HG02571 (cell line): ENCODE measurements around the gene SFT2D3.

ENCODE experiments used
- ATAC-seq: cut with Tn5 transposase; IDR thresholded peaks from one replicate; pipeline ENCODE4 v1.9.1; 2021; ENCODE audit warnings: mild to moderate bottlenecking, moderate library complexity; ENCODE audit not compliant: unreplicated experiment

Gene SFT2D3

DNA sequence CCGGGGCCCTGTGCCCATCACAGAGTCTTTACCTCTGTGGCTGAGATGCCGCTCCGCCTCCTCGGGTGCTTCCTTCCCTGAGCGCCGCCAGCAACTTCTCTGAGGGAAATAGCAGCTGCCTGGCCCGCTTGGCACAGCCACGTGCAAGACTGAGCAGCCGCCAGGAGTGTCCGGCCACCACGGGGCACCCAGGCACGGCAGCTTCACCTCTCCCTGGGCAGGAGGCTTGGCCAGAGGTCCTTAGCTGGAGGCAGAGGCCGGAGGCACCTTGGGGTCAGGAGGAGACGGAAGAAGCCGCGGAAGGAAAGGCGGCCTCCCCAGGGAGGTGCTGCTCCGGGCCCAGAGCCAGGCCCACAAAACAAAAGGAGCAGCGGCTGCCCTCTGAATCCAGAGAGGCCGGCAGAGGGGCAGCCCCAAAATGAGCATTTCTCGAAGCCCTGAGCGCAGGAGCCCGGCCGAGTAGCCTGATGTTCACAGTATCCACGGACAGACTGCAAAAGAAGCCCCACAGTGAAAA is 20.0 kb upstream of the SFT2D3 start:
- no peak for ATAC-seq

DNA sequence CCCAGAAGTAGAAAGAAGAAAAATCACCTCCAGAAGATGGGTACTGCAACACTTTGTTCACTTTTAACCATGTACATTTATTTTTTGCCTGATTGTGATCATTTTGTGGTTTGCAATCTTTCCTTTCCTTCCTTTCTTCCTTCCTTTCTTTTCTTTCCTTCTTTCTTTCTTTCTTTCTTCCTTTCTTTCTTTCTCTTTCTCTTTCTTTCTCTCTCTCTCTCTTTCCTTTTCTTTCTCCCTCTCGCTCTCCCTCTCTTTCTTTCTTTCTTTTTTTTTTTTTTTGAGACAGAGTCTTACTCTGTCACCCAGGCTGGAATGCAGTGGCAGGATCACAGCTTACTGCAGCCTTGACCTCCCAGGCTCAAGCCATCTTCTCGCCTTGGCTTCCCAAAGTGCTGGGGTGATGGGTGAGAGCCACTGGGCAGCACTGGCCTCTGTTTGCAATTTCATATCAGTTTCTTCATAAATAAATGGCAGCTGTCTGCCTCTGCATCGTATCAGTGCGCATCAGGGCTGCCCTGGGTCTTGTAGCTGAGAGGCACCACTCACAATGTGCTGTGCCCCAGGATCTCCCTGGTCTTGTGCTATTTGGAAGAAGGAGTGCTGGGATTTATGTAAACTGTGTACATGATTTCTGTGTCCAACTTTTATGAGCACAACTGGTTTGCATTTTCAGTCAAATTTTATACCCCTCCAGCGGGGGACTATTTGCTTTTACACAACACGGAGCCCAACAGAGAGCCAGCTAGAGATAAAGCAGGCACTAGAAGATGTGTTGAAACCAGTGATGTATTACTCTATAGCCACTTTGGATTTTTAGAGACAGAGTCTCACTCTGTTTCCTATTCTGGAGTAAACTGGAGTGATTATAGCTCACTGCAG is 19.1 kb upstream of the SFT2D3 start:
- no peak for ATAC-seq

DNA sequence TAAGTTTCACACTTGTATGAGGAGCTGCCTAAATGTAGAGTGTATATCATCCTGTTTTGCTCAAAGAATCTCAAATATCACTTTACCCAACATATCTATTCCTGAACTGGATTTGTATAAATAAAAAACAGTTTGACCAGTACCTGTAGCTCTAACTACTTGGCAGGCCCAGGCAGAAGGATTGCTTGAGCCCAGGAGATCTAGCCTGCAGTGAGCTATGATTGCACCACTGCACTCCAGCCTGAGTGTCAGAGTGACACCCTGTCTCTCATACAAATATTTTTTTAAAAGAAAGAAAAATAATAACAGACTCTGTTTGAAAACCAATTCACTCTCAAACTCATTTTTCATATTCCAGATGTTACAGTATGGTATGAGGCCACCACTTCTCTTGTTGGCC is 18.2 kb upstream of the SFT2D3 start:
- no peak for ATAC-seq

DNA sequence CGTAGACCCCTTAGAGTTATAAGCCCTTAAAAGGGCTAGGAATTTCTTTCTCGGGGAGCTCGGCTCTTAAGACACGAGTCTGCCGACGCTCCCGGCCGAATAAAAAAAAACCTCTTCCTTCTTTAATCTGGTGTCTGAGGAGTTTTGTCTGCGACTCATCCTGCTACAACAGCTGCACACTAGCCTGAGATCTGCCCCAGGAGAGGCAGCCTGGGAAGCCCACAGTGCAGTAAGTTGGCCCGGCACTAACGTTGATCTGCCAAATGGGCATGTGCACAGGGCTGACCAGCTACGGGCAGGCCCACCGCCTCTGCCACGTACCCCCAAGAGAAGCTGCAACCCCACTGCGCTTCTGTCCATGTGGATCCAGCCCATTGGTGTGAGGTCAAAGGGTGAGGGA is 17.5 kb upstream of the SFT2D3 start:
- no peak for ATAC-seq

DNA sequence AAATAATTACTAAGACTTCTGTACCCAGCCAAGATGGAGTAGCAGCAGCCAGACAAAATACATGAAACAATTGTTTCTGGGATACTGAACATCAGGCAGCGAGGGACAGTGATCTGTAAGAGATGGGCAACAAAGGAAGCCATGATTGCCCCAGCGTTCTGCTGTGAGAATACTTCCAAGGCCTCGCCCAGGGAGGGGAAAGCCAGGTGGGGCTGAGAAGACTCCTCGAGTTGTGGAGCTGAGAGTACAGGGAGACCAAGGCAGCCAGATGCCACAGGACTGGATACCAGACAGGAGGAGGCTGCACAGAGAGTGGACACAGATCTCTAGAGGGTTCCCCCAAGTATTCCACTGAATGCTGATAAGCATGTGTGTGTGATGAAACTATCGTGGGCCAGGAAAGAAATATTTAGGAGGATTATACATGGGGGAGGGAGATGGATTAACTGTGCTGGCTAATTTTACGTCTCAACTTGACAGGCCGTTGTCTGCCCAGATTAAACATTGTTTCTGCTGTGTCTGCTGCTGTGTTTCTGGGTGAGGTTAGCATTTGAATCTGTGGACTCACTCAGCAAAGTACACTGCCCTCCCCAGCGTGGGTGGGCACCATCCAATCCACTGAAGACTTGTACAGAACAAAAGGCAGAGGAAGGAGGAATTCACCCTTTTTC is 15.8 kb upstream of the SFT2D3 start:
- no peak for ATAC-seq

DNA sequence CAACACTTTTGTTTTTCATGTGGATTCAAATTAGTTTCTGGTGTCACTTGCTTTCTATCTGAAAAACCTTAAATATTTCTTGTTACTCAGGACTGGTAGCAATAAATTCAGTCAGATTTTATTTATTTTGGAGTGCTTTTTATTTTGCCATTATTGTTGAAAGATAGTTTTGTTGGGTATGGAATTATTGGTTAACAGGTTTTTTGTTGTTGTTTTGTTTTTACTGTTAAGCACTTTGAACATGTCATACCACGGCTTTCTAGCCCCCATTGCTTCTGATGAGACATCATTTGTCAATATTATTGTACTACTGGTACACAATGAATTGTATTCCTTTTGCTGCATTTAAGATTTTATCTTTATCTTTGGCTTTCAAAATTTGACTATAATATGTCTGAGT is 12.9 kb upstream of the SFT2D3 start:
- ATAC-seq: no peak

DNA sequence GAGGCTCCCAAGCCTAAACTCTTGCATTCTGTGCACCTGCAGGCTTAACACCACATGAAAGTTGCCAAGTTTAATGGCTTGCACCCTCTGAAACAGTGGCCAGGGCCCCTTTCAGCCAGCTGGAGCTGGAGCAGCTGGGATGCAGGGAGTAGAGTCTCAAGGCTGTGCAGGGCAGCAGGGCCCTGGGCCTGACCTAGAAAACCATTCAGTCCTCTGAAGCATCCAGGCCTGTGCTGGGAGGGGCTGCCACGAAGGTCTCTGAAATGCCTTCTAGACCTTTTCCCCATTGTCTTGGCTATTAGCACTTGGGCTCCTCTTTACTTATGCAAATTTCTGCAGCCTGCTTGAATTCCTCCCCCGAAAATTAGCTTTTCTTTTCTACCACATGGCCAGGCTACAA is 10.6 kb upstream of the SFT2D3 start:
- no peak for ATAC-seq

DNA sequence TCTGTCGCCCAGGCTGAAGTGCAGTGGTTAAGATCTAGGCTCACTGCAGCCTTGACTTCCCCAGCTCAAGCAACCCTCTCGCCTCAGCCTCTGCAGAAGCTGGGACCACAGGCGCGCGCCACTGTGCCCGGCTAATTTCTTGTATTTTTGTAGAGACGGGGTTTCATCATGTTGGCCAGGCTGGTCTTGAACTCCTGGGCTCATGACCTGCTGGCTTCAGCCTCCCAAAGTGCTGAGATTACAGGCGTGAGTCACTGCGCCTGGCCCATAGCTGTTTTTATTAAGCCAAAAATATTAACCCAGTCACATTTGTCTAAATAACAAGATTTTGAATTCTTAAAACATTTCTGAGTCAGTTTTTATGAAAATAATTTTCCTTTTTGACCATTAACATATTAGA is 6.3 kb upstream of the SFT2D3 start:
- no peak for ATAC-seq

DNA sequence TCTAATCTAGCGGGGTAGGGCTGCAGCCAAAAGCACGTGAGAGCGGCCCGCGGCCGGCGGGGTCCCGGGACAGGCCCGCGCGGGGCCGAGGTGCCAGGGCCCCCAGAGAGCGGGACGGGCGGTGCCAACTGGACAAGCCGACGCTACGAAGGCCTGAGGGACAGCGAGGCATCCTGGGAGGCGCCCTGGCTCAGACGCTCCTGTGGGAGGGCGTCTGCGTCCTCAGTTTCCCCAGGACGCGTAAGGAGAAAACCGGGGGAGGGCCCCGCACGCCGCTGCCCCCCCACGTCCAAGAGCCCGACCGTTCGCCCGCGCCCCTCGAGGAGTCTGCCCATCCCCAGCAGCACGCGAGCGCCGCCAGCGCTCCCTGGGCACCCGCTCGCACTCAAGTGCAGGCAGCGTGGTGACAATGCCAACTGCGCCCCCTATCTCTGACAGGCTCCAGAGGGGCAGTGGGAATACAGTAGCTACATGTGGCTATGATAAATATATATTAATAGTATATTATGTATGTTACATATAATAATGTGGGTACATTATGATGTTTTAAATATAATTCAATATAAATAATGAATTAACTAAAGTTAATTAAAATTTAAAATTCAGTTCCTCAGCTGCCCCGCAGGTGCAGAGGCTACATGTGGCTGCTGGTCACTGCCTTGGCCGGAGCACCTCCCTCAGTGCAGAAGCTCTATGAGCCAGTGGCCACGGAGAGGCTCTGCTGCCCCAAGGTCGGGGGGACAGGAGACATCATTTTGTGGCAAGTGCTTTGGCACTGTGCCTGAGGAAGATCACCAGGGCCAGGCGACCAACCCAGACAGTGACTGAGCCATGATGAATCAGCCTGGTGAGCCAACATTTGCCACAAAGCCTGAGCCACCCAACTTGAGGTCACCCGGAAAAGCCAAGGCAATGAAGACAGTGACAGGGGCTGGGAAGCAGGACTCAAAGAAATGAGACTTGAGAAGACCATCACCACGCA is 5.5 kb upstream of the SFT2D3 start:
- ATAC-seq: no peak

DNA sequence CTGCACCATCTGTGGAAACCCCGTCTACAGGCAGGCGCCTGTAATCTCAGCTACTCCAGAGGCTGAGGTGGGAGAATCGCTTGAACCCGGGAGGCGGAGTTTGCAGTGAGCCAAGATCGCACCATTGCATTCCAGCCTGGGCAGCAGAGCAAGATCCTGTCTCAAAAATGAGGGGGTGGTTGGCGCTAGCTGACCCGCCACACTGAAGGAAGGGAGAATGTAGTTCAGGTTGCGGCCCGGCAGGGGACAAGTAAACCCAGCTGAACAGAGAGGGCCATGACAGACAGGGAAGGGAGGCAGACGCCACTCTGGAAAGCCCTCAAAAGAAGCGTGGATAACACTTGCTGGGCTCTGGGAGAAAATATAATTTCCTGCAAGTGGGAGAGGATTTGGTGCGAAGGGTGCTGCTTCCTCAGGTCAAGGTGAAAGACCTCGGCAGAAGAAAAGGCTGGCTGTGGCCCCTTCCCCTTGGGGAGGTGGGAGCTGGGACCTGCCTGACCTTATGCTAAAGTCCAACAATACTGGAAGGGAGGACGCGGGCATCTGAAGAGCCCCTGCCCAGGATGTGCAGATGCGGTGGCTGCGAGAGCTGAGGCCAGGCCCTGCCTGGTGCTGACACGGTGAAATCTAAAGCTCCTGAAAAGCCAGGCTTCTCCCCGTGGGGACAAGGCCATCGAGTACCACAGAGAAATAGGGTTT is 3.7 kb upstream of the SFT2D3 start:
- no peak for ATAC-seq

DNA sequence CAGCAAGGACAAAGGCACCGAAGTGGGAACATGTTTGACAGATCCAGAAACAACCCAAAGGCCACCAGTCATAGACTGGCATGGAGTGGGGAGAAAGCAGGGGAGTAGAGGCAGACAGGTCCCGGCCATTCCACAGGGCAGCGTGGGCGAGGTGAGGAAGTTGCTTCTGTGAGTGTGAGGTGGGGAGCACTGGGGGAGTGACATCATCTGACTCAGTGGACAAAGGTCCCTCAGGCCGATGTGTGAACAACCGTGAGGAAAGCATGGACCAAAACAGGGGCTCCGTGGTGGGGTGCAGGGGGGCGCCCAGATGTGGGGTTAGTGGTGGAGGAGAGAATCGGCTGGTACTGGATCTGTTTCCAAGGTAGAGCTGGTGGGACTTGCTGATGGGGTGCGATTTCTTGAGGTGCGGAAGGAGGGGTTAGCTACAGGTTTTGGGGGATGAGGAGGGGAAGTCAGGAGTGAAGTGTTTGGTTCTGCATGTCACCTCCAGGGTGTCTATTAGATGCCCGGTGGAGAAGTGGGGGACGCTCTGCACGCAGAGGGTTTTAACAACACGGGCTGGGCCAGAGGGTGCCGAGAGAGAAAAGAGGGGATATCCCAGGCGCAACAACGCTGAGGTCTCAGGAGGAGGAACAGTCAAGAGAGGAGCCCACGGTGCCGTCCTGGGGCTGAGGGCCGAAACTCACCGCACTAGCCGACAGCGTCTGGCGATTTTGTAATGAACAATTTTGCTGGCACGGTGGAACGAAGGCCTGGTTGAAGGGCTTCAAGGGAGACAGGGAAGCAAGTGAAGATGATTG is 2.5 kb upstream of the SFT2D3 start:
- ATAC-seq: no peak

DNA sequence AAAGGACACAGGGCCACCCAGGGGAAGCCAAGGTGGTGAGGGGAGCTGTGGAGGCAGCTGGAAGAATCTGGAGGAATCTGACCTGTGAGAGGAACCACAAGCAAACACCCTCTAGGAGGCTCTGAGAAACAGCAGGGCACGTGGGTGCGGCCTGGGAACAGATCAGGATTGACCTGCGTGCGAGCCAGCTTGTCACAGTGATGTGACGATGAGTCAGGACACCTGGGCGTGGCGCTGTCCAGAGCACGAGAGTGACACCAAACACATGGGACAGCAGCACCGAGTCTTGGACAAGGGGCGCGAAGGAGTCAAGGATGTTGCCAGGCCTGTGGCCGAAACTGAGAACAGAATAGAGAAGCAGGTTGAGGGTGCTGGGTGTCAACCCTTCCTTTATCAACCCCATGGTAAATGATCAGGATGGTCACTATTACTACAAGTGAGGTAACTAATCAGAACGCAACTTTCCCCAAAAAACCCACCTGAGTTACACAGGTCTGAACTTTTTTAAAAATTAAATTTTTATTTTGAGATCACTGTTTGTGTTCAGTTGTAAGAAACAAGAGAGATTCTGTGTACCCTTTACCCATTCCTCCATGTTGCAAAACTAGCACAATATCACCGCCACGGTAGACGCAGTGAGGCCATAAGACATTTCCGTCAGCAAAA is 637 bp upstream of the SFT2D3 start:
- peak; percentile 43 for ATAC-seq

DNA sequence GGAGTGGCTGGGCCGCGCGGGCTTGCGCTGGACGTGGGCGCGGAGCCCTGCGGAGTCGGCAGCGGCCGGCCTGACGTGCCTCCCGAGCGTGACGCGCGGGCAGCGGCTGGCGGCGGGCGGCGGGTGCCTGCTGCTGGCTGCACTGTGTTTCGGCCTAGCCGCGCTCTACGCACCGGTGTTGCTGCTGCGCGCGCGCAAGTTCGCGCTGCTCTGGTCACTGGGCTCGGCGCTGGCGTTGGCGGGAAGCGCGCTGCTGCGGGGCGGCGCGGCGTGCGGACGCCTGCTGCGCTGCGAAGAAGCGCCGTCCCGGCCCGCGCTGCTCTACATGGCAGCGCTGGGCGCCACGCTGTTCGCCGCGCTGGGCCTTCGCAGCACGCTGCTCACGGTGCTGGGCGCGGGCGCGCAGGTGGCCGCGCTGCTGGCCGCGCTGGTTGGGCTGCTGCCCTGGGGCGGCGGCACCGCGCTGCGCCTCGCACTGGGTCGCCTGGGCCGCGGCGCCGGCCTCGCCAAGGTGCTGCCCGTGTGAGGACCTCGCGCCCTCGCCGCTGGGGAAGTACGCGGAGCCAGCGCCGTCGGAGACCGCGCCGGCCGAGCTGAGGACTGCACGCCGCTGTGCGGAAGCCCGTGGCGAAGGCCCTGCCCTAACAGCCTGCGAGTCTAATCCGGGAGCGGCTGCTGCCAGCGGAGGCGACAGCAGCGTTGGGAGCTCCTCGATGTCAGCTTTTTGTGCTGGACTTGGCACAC is 526 bp downstream of the SFT2D3 start:
- peak; percentile 43 for ATAC-seq

DNA sequence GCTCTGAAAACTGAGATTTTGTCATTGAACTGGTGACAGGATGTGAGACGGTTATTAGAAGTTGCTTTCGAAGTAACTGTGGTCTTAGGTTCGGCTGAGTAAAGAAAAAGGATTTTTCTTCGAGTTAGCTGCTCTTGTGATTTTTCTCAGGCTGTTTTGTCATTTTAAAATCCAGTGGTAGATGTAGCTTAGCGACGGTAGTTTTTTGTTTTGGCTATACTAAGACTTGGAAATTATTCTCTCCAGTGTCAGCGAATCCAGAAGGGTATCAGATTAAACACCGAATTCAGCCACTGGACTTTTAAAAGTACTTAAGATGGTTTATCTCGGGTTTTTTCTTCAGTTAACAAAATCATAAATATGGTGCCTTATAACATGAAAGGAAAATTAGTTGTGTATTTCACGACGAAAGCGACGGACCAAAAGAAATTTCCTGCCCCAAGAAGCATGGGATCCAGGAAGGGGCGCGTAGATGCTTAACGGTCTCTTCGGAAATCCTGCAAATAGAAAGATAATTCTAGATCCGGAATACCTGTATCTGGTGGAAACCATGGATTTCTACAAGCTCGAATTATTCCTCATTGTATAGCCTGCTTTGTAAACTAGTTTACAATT is 1.2 kb downstream of the SFT2D3 start:
- no peak for ATAC-seq

DNA sequence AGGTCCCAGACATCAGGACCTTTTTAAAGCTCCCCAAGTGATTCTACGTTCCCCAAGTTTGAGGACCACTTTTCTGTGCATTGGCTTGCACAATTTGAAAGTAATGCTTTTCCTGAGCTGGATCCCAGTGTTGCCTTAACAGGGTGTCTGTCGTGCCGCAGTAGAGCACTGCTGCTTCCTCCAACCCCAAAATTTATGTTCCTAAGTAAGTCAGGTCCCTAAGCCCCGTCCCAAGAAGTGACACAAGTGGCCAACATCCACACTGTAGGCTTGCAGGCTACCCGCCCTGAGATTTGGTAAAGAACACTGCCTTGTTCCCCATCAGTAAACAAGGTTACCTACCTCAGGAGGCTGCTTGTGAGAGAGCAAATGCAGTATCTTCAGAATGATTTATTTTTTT is 2.0 kb downstream of the SFT2D3 start:
- no peak for ATAC-seq

DNA sequence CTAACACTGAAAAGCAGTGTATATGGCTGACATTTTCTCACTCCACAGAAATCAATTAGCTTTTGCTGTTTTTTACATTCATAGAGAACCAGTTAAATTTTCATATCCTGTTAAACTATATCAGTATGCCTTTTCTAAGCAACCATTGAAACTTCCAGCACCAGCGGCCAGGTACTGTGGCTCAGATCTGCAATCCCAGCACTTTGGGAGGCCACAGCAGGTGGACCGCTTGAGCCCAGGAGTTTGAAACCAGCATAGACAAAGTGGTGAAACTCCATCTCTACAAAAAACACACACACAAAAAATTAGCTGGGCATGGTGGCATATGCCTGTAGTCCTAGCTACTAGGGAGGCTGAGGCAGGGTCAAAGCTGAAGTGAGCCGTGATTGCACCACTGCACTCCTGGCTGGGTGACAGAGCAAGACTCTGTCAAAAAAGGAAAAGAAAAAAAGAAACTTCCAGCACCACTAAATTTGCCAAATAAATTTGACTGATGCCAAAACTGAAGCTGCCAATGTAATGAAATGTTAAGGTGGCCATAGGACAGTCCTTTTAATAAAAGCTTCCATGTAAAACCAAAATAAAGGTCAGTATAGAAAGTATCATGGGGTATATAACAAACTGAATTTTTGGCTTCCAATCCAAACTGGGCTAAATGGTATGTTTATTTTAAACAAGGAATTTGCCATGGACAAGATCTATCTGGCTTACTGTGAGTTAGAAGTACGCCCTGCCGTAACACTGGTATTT is 3.5 kb downstream of the SFT2D3 start:
- ATAC-seq: no peak

DNA sequence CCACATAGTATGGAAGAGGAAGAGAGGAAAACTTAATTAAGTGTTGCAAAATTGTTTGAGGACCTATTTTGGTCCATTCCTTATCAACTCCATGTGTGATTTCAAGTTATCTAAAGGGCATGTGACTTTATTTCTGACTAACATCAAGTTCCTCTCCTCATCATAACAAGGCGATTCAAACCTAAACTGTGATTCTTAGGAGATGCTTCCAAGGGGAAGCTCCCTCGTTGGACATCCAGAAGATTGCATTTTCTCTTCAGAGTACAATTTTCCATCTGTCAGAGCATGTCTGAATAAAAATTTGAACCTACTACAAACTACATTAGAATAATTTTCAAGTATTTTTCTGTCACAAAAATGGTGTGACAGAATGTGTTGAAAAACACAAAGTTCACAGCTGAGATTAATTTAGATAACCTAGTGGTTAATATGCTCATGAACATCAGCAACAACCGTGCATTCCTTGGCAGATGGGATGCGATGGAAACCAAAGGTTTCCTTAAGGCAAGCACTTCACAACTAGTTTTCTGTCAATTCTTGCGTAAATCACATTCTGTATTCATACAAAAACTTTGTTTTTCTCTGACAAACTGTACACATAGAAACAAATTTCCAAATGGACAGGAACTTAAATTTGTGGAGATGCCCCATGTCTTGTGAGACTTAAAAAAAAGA is 4.2 kb downstream of the SFT2D3 start:
- ATAC-seq: no peak
